ENCODE results near the gene TBCK.
A peak's percentile ranks its signal among the peaks of the same experiment; 100 is the strongest.

The TBCK gene

GRCh38 chr4:105992641-105993305 is 323.2 kb downstream of the TBCK start:
- Histone ChIP-seq H3K4me1 (peaks cover 15% of the 10 kb centered on the region), H3K4me3 (no peak overlapping the region), H3K9me3 (no peaks in the 10 kb centered on the region), H3K4me2 (no peak overlapping the region), H3K36me3 (no peaks in the 10 kb centered on the region), H3K27me3 (no peaks in the 10 kb centered on the region), H3K27ac (no peak overlapping the region), H4K20me1 (no peaks in the 10 kb centered on the region), H3K9ac (no peak overlapping the region)
- TF ChIP-seq Cebpa-rat (IDR thresholded peaks at IDR 0.05) = no peak

- H3K27ac ChIP-seq = no peak overlapping the region
- peaks cover 15% of the 10 kb centered on the region for H3K4me1 ChIP-seq
These were observed 324.3 kb downstream of the TBCK start for GRCh38 chr4:105991726-105992125.

More at GRCh38 chr4:105991726-105992125, 324.3 kb downstream of the TBCK start:
- Histone ChIP-seq H3K36me3 (no peaks in the 10 kb centered on the region), H3K9ac (no peak overlapping the region), H3K4me2 (peak overlapping the region; percentile 35; the same call in 1 of the 2 replicates), H3K9me3 (no peaks in the 10 kb centered on the region), H3K27me3 (no peaks in the 10 kb centered on the region), H3K4me3 (no peak overlapping the region), H4K20me1 (no peaks in the 10 kb centered on the region)
- TF ChIP-seq Cebpa-rat (IDR thresholded peaks at IDR 0.05) = no peak
